ENCODE data around the gene KPTN. TPM values are rescaled to one million over a fixed set of nuclear protein-coding genes. Genes with fewer than 3 reads are reported as not detected.

Gene KPTN
- total and polyA plus RNA-seq, 2 of the 13 experiments (the other 11 are each of a cell fraction or from before 2014, with no cell fraction given): 9.1 to 13.3 TPM

GRCh38 chr19:47430041-47430802, 53.8 kb downstream of the KPTN start (continued):
- TF ChIP-seq, protein P1, sequence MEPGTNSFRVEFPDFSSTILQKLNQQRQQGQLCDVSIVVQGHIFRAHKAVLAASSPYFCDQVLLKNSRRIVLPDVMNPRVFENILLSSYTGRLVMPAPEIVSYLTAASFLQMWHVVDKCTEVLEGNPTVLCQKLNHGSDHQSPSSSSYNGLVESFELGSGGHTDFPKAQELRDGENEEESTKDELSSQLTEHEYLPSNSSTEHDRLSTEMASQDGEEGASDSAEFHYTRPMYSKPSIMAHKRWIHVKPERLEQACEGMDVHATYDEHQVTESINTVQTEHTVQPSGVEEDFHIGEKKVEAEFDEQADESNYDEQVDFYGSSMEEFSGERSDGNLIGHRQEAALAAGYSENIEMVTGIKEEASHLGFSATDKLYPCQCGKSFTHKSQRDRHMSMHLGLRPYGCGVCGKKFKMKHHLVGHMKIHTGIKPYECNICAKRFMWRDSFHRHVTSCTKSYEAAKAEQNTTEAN (CRISPR knock-in tag; conservative IDR thresholded peaks at IDR 0.05): peak; percentile 63; the same call in 1 of the 2 replicates
- TF ChIP-seq ZMYM3 (CRISPR knock-in tag; IDR thresholded peaks at IDR 0.05) (no peak; the same call in 1 of the 2 replicates), SRSF1 (optimal IDR thresholded peaks at IDR 0.05; ENCODE audit: low read depth, low read length) (peak; percentile 17), ZNF607 (CRISPR knock-in tag; IDR thresholded peaks at IDR 0.05; ENCODE audit: borderline replicate concordance) (0 out of 2 replicates have a peak, but pooled peaks have one; percentile 81), ZGPAT (CRISPR knock-in tag; IDR thresholded peaks at IDR 0.05) (peak; percentile 62; the same call in 1 of the 2 replicates), ZNF160 (CRISPR knock-in tag; IDR thresholded peaks at IDR 0.05) (peak; percentile 80; the same call in 1 of the 2 replicates), ZNF563 (CRISPR knock-in tag; IDR thresholded peaks at IDR 0.05) (peak; percentile 94), SRY (CRISPR knock-in tag; IDR thresholded peaks at IDR 0.05) (peak; percentile 94), HNRNPUL1 (IDR thresholded peaks at IDR 0.05; ENCODE audit: low read depth, low read length) (no peak)
- TF ChIP-seq, protein P2, sequence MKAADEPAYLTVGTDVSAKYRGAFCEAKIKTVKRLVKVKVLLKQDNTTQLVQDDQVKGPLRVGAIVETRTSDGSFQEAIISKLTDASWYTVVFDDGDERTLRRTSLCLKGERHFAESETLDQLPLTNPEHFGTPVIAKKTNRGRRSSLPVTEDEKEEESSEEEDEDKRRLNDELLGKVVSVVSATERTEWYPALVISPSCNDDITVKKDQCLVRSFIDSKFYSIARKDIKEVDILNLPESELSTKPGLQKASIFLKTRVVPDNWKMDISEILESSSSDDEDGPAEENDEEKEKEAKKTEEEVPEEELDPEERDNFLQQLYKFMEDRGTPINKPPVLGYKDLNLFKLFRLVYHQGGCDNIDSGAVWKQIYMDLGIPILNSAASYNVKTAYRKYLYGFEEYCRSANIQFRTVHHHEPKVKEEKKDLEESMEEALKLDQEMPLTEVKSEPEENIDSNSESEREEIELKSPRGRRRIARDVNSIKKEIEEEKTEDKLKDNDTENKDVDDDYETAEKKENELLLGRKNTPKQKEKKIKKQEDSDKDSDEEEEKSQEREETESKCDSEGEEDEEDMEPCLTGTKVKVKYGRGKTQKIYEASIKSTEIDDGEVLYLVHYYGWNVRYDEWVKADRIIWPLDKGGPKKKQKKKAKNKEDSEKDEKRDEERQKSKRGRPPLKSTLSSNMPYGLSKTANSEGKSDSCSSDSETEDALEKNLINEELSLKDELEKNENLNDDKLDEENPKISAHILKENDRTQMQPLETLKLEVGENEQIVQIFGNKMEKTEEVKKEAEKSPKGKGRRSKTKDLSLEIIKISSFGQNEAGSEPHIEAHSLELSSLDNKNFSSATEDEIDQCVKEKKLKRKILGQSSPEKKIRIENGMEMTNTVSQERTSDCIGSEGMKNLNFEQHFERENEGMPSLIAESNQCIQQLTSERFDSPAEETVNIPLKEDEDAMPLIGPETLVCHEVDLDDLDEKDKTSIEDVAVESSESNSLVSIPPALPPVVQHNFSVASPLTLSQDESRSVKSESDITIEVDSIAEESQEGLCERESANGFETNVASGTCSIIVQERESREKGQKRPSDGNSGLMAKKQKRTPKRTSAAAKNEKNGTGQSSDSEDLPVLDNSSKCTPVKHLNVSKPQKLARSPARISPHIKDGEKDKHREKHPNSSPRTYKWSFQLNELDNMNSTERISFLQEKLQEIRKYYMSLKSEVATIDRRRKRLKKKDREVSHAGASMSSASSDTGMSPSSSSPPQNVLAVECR (CRISPR knock-in tag; IDR thresholded peaks at IDR 0.05; ENCODE audit: borderline replicate concordance): peak; percentile 51; the same call in 1 of the 2 replicates
- TF ChIP-seq, protein P3, sequence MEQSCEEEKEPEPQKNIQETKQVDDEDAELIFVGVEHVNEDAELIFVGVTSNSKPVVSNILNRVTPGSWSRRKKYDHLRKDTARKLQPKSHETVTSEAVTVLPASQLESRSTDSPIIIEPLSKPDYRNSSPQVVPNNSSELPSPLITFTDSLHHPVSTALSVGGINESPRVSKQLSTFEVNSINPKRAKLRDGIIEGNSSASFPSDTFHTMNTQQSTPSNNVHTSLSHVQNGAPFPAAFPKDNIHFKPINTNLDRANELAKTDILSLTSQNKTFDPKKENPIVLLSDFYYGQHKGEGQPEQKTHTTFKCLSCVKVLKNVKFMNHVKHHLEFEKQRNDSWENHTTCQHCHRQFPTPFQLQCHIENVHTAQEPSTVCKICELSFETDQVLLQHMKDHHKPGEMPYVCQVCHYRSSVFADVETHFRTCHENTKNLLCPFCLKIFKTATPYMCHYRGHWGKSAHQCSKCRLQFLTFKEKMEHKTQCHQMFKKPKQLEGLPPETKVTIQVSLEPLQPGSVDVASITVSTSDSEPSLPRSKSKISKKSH (CRISPR knock-in tag; IDR thresholded peaks at IDR 0.05; ENCODE audit: borderline replicate concordance): 0 out of 2 replicates have a peak, but pooled peaks have one; percentile 66
